Right lobe of liver (tissue), 6 donors: ENCODE data around the gene CSTF1. TPM values are rescaled to one million over a fixed set of nuclear protein-coding genes. Genes with fewer than 3 reads are reported as not detected.

Source experiments
- ATAC-seq, 4 donors: fragments of 200-7000 bp; cut with Tn5 transposase; one replicate each; pipeline ENCODE4 v1.9.1; 2020; ENCODE audit warnings: mild to moderate bottlenecking in 4 of 4, moderate library complexity in 4 of 4
- DNase-seq, 3 donors: peaks; one replicate each; pipeline ENCODE4 v3.0.0-alpha.2; 2020
- H3K27ac ChIP-seq, 3 donors: fragments of 200-600 bp; one replicate each; pipeline ENCODE4 v1.8.0; 2022
- H3K27me3 ChIP-seq, 2 donors: fragments of 200-600 bp; one replicate each; pipeline ENCODE4 v1.8.0; 2022
- H3K36me3 ChIP-seq, 4 donors: fragments of 200-600 bp; sonication (generic) in 1 of 4; one replicate each; pipeline versions ENCODE4 v1.5.1 to v1.8.0; 2017 to 2022; ENCODE audit warnings: control low read depth in 1 of 4
- H3K4me1 ChIP-seq, 4 donors: fragments of 200-600 bp; sonication (generic) in 1 of 4; one replicate each; pipeline versions ENCODE4 v1.5.1 to v1.8.0; 2017 to 2022; ENCODE audit warnings: control low read depth in 1 of 4
- H3K4me3 ChIP-seq, 3 donors: fragments of 200-600 bp; one replicate each; pipeline ENCODE4 v1.8.0; 2022
- H3K9me3 ChIP-seq, 4 donors: fragments of 200-600 bp; sonication (generic) in 1 of 4; one replicate each; pipeline versions ENCODE4 v1.5.1 to v1.8.0; 2017 to 2022; ENCODE audit warnings: control low read depth in 1 of 4
- CTCF ChIP-seq, 4 donors: fragments of 200-600 bp in 3 of 4; fragments of 450-650 bp in 1 of 4; IDR thresholded peaks; one replicate each; pipeline versions ENCODE4 v1.5.1 to v1.8.0; 2016 to 2022; ENCODE audit warnings: antibody characterized with exemption in 4 of 4, mild to moderate bottlenecking in 2 of 4
- POLR2A ChIP-seq: fragments of 450-650 bp; IDR thresholded peaks from one replicate; pipeline ENCODE4 v1.6.1; 2017; ENCODE audit warnings: antibody characterized with exemption, mild to moderate bottlenecking
- WGBS: methylation state at CpG from one replicate; pipeline ENCODE4 v1.1.6; 2018; ENCODE audit warnings: low coverage, low lambda C conversion rate; ENCODE audit not compliant: insufficient coverage; ENCODE audit errors: missing lambda C conversion rate; 5-methylcytosine and 5-hydroxymethylcytosine counted together
- intact Hi-C, 2 donors: fragments of 100-400 bp; cut with DNase I; formaldehyde crosslinking; loops; one replicate each; pipeline versions ENCODE4 v1.11.2 to v1.14.1; 2022
- total RNA-seq, 6 experiments: library from RNA; depleted of rRNA in 2 of 6; stranded (reverse); fragments of >200 nt in 2 of 6; fragmentation: NEBNext Ultra II Directional in 3 of 6; extraction: Animal tissue kit (Norgen Biotek cat#: 25700) in 3 of 6; gene quantifications; one replicate each; pipeline versions ENCODE4 v1.1.0 to v1.2.4, GENCODE V29; 2016 to 2023
- donor health status: DM: no; HTN: yes; CAD: no.
- donor health status: DM: no; HTN: no; CAD: no.
- donor health status: DM: no; HTN: no; CAD: no.
- donor health status: DM: no; HTN: yes; CAD: no.
- donor health status: DM: no; HTN: yes; CAD: no.

The CSTF1 gene
- total RNA-seq, 6 experiments from 2014 or later: 14.9 to 27.2 (median 16.6) TPM

GRCh38 chr20:56362833-56363413, 29.5 kb upstream of the CSTF1 start:
- H3K36me3 ChIP-seq: peaks cover 0 to 29% (median 12%) of the 10 kb centered on the region in 4 donors
- peak in 1 of 3 donors; percentile 45 for DNase-seq
- peaks cover 0 to 17% (median 0%) of the 10 kb centered on the region in 4 donors for H3K4me1 ChIP-seq
- TF ChIP-seq POLR2A (no peak), CTCF (IDR thresholded peaks at IDR 0.05) (no peak)
- H3K27ac ChIP-seq: no peak overlapping the region
- no peaks in the 10 kb centered on the region for H3K9me3 ChIP-seq
- intact Hi-C loops: no loop called here
- no peak for ATAC-seq
- WGBS: 45% methylated on average over 8 of the region's 8 CpGs
- H3K27me3 ChIP-seq: no peaks in the 10 kb centered on the region
- H3K4me3 ChIP-seq: no peak overlapping the region

GRCh38 chr20:56363491-56363890, 29.0 kb upstream of the CSTF1 start:
- DNase-seq (no peak), ATAC-seq (no peak)
- Histone ChIP-seq H3K27ac (no peak overlapping the region), H3K4me1 (peaks cover 0 to 14% (median 0%) of the 10 kb centered on the region in 4 donors), H3K27me3 (no peaks in the 10 kb centered on the region), H3K36me3 (peaks cover 0 to 29% (median 12%) of the 10 kb centered on the region in 4 donors), H3K9me3 (no peaks in the 10 kb centered on the region), H3K4me3 (no peak overlapping the region)
- TF ChIP-seq CTCF (IDR thresholded peaks at IDR 0.05) (no peak), POLR2A (no peak)
- intact Hi-C loops: no loop called here
- WGBS: 100% methylated on average over 1 of the region's 6 CpGs

GRCh38 chr20:56368351-56369134, 23.9 kb upstream of the CSTF1 start:
- 75% methylated on average over 6 of the region's 6 CpGs for WGBS
- H3K9me3 ChIP-seq: no peaks in the 10 kb centered on the region
- H3K4me1 ChIP-seq: no peaks in the 10 kb centered on the region
- no peak for DNase-seq
- no peak overlapping the region for H3K4me3 ChIP-seq
- peaks cover 4 to 29% (median 12%) of the 10 kb centered on the region in 4 donors for H3K36me3 ChIP-seq
- no peak for ATAC-seq
- no peaks in the 10 kb centered on the region for H3K27me3 ChIP-seq
- intact Hi-C loops: no loop called here
- no peak for TF ChIP-seq POLR2A
- TF ChIP-seq CTCF (IDR thresholded peaks at IDR 0.05): no peak
- no peak overlapping the region for H3K27ac ChIP-seq

- TF ChIP-seq CTCF (IDR thresholded peaks at IDR 0.05): no peak
- TF ChIP-seq POLR2A: no peak
- ATAC-seq (no peak), DNase-seq (no peak)
- Histone ChIP-seq H3K4me3 (no peak overlapping the region), H3K27me3 (no peaks in the 10 kb centered on the region), H3K36me3 (peaks cover 4 to 29% (median 12%) of the 10 kb centered on the region in 4 donors), H3K9me3 (no peaks in the 10 kb centered on the region), H3K27ac (no peak overlapping the region), H3K4me1 (no peaks in the 10 kb centered on the region)
- WGBS: 100% methylated on average over 4 of the region's 4 CpGs
- intact Hi-C loops: no loop called here
Measured at GRCh38 chr20:56369179-56369578, 23.3 kb upstream of the CSTF1 start.
